Spleen (tissue), 7 donors: ENCODE results near the gene ADRA2B.

Experiments
- POLR2A ChIP-seq, 3 donors: fragments of 450-650 bp; IDR thresholded peaks; one replicate each; pipeline ENCODE4 v1.5.1; 2017; ENCODE audit warnings: antibody characterized with exemption in 3 of 3, mild to moderate bottlenecking in 1 of 3
- TF ChIP-seq, protein P1 (sequence below), 11 experiments: fragments of 200-600 bp in 7 of 11; fragments of 450-650 bp in 4 of 11; sonication (generic) in 4 of 11; IDR thresholded peaks in 8 of 11; conservative IDR thresholded peaks in 3 of 11; 1 replicate in 7 of 11; 2 replicates in 4 of 11; pipeline versions ENCODE4 v1.4.0 to v1.8.0; 2016 to 2021; ENCODE audit warnings: antibody characterized with exemption in 11 of 11, inconsistent platforms in 4 of 11, mild to moderate bottlenecking in 1 of 11
- donor health status: DM: no; HTN: no; CAD: no; lungs with moderate emphysema.
- donor health status: DM: no; HTN: no; CAD: no.
- donor health status: DM: no; HTN: no; CAD: no.

DNA sequence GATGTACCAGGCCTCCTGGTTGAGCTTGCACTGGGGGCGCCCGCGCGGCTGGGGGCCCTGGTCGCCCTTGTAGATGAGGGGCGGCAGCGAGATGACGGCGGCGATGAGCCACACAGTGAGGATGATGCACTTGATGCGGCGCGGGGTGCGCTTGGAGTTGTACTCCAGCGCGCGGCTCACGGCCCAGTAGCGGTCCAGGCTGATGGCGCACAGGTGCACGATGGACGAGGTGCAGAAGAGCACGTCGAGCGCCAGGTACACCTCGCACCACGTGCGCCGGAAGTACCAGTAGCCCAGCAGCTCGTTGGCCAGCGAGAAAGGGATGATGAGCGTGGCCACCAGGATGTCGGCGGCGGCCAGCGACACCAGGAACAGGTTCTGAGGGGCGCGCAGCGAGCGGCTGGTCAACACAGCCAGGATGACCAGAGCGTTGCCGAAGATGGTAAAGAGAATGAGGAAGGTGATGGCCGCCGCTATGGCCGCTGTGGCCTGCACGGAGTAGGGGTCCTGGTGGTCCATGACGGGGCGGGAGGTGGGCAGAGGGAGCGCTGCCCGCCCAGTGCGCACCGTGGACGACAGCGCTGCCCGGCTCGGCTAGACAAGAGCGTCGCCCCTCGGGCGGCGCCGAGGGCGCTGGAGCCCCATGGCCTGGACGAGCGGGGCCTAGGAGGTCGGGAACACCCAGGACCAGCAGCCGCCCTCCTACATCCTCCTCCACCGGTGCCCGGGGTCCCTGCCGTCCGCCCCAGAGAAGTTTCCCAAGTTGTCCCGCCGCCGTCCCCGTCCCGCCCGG lies 544 bp downstream of the ADRA2B start:
- TF ChIP-seq POLR2A (IDR thresholded peaks at IDR 0.05): no peak
- TF ChIP-seq, protein P1, sequence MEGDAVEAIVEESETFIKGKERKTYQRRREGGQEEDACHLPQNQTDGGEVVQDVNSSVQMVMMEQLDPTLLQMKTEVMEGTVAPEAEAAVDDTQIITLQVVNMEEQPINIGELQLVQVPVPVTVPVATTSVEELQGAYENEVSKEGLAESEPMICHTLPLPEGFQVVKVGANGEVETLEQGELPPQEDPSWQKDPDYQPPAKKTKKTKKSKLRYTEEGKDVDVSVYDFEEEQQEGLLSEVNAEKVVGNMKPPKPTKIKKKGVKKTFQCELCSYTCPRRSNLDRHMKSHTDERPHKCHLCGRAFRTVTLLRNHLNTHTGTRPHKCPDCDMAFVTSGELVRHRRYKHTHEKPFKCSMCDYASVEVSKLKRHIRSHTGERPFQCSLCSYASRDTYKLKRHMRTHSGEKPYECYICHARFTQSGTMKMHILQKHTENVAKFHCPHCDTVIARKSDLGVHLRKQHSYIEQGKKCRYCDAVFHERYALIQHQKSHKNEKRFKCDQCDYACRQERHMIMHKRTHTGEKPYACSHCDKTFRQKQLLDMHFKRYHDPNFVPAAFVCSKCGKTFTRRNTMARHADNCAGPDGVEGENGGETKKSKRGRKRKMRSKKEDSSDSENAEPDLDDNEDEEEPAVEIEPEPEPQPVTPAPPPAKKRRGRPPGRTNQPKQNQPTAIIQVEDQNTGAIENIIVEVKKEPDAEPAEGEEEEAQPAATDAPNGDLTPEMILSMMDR (IDR thresholded peaks at IDR 0.05 in 8 of 11, conservative IDR thresholded peaks at IDR 0.05 in 3 of 11): no peak
